GM18909 (cell line): ENCODE measurements around the gene DMD.

ENCODE experiments used
- ATAC-seq: cut with Tn5 transposase; IDR thresholded peaks from one replicate; pipeline ENCODE4 v1.9.1; 2021; ENCODE audit warnings: mild to moderate bottlenecking; ENCODE audit not compliant: unreplicated experiment, poor library complexity

DMD gene

DNA sequence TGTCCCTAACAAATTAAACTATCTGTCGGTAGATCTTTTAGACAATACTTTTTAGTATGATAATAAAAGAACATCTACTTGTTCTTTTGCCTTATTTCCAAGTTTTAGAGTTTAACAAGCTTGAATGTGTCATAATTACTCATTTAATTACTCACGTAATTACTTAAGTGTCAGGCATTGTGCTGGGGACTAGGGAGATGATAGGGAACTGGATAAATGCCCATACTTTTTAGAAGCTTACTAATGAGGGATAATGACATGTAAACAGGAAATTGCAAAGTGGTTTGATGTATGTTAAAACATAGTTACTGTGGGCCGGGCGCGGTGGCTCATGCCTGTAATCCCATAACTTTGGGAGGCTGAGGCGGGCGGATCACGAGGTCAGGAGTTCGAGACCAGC is 158.3 kb downstream of the DMD start:
- no peak for ATAC-seq

DNA sequence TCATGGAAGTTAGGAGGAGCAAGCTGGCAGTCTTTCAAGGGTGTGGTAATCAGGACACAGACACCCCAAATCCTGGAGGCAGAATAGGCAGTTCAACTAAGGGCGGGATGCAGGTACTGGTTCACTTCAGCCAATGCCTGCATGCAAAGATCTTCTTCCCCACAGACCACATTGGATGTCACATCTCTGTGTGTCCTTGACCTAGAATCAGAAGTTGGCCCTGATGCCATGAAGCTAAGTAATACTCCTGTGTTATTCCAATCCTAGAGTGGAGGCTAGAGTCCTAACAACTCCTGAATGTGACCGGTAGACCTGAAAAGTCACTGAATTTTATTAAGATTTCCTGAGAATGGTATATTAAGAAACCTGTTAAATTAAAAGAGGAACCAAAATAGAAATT is 165.5 kb downstream of the DMD start:
- ATAC-seq, result no peak

DNA sequence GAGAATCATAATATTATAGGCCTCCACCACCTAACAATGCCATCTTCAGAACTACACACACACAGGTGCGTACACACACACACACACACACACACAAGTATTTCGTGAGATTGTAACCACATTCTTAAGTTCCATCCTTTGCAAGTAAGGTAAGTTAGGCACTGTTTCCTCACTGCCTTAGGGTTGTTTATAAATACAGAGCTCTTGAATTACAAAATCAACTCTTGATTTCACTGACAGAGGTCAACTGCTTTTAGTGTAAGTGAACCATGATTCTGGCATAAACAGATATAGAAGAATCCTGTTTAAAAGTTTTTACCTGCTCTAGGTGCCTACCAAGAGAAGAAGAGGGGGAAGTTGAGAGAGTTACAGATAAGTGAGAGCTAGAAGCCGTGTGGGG is 166.1 kb downstream of the DMD start:
- no peak for ATAC-seq

DNA sequence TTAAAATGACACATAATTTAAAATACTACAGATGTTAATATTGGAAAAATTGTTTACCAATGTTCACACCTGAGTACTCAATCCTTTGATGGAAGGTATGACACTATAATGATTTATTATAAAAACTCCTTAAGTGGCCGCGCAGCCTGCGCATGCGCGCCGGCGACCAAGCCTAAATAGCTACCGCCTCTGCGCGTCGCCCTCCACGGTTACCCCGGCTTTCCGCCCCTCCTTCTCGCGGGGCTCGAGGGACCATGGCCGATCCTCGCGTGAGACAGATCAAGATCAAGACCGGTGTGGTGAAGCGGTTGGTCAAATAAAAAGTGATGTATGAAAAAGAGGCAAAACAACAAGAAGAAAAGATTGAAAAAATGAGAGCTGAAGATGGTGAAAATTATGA is 170.2 kb downstream of the DMD start:
- no peak for ATAC-seq

DNA sequence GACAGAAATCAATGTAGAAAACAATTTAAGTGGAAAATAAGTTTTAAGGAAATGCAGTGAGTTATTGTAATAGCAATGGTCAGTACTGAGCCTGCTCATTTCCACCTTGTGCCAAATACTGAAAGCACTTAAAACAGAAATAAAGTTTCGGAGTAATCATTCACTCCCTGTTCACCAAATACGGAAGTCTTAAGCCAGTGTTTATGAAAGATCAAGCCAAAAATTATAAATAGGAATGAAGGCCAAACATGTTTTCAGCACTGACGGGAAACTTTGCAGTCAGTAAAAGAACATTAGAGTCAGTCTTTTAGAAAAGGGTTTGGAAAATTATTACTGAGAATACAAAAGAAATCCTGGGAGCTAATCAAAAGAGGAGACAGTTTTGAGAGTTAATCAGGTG is 178.6 kb downstream of the DMD start:
- no peak for ATAC-seq

DNA sequence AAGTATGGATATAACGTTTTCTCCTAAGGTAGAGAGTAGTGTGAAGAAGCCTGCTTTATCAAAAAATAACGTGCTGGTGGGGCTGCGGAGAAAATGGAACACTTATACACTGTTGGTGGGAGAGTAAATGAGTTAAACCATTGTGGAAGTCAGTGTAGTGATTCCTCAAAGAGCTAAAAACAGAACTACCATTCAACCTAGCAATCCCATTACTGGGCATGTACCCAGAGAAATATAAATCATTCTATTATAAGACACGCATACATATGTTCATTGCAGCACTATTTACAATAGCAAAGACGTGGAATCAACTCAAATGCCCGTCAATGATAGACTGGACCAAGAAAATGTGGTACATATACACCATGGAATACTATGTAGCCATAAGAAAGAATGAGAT is 196.4 kb downstream of the DMD start:
- no peak for ATAC-seq

DNA sequence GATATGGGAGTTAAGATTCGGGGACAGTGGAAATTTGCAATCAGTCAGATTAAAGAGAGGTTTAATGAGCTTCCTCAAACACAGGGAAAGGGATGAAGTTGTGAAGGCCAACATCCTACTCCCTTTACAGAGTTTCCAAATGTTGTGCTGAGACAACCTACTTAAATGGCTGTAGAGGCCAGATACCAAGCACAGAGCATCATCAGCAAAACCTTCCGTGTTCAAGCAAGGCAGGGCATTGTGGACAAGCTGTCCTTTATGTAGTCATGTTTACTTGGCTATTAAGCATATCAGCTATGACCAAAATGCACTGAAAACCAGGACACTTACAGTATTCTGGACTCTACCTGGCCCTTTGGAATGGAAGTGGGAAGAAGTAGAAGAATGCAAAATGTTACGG is 197.3 kb downstream of the DMD start:
- ATAC-seq, result no peak

DNA sequence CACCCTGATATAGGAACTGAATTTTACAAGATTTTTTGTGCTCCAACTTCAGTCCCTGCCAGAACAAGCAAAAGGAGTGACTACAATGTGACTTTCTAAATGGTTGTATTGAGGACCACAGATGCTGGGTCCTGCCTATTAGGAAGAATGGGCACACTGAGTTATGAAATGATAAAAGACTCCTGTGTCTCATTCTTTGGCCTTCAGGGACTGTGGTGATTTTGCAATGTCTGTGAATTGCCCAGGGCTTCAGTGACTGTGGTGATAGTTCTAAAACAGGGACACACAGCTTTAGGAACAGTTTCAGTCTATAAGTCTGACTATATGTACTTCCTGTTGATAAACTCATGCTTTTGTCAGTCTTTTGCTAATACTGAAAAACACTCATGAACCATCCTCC is 210.2 kb downstream of the DMD start:
- ATAC-seq, result no peak

DNA sequence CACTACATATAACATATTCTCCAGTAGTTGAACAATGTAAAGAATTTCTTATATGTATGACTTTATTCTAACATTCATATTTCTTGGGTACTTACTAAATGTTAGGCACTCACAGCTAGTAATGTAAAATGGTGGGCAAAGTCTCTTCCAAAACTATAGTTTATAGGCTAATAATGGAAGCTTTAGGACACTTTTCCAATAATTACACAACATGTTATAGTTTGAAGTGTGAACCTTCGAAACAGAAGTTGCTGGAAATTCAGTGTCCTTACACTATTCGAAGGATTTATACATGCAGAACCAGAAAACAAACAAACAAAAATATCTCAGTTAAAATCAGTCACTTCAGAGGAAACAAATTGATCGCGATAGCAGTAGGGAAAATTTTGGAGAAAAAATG is 212.6 kb downstream of the DMD start:
- no peak for ATAC-seq

DNA sequence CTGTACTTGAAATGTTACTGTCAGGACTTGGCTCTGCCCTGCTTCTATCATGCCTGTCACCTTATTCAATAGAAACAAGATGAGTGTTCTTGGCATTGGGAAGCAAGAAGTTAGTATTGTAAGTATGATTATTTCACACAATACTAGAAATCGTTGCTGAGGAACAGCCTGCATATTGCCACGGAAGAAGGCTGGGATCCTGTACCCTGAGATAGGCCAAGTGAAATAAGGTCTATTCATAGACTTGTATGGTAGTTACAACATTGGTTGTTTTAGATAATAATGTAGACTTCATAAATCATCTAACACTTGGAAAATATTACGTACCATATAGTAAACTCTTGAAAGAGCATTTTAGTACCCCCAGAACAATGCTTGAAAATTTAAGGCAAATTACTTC is 215.9 kb downstream of the DMD start:
- ATAC-seq, result no peak

DNA sequence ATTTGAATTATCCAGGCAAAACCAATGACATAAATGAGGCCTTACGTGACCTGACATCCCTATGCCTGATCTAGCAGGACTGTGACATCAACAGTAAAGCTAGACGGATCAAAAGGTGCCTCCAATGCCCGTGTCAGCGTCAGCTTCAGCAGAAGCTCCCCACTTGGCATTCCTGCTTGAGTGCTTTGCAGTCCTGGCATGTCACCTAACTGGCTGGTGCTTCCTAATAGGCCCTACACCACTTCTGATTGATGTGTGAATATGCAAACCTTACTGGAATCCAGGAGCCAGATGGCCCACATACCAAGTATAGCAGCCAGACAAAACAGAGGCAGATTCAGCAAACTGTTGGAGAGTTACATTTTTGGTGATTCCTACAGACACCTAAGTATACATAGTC is 224.2 kb downstream of the DMD start:
- no peak for ATAC-seq

DNA sequence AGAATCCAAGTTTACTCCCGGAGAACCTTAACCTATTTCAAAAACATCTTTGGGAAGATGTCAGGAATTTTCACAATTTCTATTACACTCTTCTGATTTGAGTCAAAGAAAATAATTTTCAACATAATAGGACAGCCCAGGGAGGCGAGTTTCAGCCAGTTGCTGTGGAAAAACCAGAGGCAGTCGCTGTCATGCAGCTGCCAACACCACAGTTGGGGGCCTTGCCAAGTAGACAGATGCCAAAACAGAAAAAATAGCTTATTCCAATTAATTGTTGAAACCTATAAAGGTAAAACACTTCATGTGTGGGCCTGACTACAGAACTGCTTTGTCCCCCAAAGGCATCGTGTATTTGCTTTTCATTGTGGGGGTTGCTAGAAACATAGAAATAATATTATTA is 225.8 kb downstream of the DMD start:
- ATAC-seq, result no peak

DNA sequence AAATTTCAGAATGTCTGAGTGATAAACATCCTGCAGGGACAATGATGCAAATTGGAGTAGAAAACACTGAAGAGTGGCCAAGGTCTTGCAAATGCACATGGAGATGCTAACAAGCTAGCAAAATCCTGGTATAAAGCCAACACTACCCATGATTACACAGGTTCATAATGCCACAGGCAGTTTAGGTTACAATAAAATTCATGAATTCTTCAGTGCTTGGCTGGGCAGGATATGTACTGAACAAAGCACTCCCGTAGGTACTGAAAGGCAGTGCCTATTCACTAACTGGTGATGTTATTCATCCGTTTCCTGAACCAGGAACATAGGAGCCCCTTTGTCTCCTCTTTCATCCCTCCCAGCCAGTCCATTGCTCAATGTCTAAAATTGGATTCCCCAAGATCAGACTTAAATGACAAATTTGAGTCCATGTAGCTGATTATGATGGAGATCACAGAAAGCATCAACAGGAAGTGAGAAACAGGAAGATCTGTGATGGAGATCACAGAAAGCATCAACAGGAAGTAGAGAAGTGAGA is 244.5 kb downstream of the DMD start:
- ATAC-seq, result no peak

DNA sequence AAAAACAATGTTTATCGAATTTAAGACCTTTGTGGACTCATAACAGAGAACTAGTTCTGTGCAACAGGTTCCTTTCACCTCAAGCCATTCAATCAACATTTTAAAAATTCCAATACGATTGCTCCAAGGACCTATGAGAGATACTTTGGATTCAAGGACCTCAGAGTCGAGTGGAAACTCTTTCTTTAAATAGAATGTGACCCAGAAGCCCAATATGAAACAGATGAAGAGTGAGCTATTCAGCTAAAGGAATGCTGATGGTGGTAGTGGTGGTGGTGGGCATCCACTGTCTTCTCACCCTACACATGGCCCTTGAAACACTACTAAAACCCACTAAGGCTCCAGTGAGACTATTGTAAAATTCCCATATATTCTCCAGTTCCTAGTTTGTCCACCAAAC is 257.2 kb downstream of the DMD start:
- ATAC-seq, result no peak

DNA sequence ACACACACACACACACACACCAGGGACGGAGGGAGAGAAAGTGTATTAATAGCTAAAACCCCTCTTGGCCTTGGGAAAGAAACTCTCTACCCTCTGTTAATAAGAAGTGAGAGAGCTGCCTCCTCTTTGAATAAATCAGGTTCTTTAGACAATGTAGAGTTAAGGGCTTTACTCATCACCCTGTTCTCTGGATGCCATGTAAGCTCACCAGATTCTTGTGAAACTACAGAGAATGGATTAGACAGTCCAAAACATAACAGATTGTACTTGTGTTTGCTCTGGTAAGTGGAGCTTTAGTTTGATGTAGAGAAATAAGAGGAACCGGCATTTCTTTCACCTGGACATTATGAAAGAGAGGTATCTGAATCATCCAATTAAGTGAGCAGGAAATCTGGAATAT is 263.2 kb downstream of the DMD start:
- ATAC-seq, result no peak

DNA sequence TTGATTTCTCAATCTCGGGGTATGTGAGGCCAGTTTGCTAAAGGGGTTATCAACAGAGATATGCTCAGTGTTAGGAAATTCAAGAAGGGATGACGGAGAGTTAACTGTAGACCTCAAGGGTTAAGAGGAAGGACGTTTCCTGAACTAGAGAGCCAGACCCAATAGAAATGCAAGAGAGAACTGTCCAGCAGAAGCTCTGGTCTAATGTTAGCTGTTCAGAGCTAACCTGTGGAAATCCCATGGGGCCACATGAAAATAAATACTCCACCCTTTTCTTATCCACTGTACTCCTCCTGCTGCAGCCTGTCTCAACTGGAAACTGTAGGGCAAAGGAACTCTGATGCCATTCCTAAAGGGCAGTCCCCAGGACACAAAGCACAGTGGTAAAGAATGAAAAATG is 274.3 kb downstream of the DMD start:
- no peak for ATAC-seq

DNA sequence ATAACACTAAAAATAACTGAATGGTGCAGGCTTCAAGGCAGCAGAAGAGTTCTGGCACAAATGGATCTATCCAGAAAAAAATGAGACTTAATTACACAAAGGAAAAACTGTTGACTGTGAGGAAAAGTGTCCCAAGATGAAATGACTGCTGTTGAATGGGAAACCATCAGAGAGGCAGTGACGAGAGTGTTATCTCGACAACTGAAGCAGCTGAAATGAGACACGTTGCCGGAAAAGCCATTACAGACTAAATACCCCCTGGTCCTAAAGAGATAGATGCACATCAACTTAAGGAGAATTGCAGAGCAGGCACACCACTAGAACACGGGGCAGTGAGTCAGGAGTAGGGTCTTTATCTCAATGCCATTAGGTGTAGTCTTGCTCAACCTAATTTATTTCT is 277.8 kb downstream of the DMD start:
- no peak for ATAC-seq

DNA sequence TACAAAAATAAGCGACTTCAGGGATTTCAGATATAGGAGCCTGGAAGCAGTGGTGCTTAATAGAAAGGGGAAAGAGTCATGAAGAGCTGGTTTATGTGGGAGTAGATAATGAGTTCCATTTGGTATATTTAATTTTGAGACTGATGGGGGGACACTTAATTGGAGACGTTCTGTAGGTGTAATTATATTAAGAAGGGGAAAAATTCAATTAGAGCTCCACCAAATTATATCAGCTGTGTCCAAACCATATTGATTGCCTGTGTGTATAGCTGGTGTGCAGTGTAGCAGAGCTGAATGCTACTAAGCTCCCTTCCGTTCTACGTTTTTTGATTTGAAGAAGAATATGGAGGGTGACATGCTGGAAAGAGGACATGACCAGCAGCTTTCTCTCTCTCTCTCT is 282.3 kb downstream of the DMD start:
- no peak for ATAC-seq

DNA sequence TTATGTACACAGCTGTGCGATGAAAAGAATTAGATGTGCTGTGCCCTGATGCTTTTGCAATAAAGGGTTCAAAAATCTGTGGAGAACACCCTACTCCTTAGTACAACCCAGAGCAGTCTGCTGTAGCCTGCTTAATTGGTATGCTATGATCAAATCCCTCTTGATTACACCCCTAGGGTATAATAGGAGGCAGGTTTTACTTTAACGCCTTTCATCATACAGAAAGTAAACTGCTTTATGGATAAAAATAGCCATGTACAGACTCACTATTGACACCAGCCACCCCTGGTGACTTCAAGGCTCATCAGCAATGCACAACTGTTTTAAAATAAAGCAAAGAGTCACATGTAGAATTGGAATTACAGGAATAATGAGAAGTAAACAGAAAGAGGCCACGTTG is 315.3 kb downstream of the DMD start:
- no peak for ATAC-seq

DNA sequence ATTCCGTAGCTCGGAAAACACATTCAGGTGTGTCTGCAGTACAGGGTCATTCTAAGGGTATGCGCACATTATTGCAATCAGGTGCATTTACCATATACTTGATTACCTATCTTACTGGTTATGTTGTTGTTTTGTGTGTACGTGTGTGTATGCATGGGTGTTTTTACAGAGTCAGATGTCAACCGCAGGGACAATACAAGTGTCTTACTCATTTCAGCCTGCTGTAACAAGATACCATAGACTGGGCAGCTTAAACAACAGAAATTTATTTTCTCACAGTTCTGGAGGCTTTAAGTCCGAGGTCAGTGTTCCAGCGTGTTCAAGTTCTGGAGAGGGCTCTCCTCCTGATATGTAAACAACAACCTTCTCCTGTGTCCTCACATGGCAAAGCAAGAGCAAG is 316.7 kb downstream of the DMD start:
- no peak for ATAC-seq

DNA sequence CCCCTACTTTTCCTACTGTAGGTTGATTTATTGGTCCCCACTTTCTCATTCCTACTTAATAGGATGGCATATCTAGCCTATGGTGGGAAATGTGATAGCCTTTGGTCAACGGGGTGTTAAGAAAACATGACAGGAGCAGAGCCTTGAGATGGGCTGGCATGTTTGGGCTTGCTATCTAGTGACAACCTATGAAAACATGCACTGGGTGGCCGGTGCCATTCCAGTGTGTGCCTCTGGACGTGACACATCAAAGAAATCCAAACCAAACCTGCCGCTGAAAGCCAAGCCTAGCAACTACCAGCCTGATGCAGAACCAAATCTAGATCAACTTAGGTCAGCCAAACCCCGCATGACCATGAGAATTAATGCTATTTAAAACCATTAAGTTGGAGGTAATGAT is 317.6 kb downstream of the DMD start:
- no peak for ATAC-seq

DNA sequence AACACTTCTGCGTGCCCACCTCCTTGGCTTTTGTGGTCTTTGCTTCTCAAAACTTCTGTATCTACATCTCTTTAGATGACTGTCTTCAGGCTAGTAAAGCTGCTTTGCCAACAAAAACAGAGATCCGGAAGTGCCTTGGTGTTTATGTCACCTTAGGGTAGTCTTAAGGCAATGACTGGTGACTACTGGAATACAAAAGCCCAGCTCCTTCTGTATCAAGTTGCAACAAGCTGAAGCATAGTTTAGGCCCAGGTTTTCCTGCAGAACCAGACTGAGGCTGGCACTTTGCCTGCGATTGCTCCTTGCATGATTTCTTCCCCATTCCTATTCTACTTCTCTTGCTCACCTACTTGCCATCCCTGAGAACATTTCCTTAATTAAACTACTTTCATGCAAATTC is 333.8 kb downstream of the DMD start:
- ATAC-seq, result no peak

DNA sequence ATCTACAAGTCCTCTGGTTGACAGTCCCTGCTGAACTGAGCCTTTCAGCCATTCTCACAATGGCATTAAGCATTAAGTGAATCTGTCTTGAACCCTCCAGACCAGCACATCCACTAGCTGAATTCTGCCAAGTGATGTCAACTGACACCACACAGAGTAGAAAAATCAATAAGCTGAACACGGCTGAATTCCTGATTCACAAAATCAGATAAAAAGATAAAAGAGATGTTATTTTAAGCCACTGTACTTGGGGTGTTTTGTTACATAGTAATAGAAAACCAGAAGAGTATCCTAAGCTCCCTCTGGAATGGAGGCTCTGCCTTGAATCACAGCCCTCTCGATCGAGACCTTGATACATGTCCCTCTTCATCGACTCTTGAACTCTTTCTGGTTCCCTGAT is 336.5 kb downstream of the DMD start:
- ATAC-seq, result no peak
